HepG2 (cell line): ENCODE measurements around the gene C3orf38. TPM values are rescaled to one million over a fixed set of nuclear protein-coding genes. Genes with fewer than 3 reads are reported as not detected.

Experiments used
- AFF4 ChIP-seq: sonication (generic); formaldehyde crosslinking; IDR thresholded peaks from 2 replicates; pipeline ENCODE4 v1.4.0; 2020; ENCODE audit warnings: missing genetic modification reagents
- BATF2 ChIP-seq: sonication (generic); formaldehyde crosslinking; IDR thresholded peaks from 2 replicates; pipeline ENCODE4 v1.8.0; 2022; ENCODE audit warnings: mild to moderate bottlenecking, missing genetic modification reagents, moderate library complexity
- BRCA1 ChIP-seq: sonication (generic); formaldehyde crosslinking; IDR thresholded peaks from 2 replicates; pipeline ENCODE4 v1.4.0; 2020; ENCODE audit warnings: missing genetic modification reagents
- DPF2 ChIP-seq: sonication (generic); formaldehyde crosslinking; IDR thresholded peaks from 2 replicates; pipeline ENCODE4 v1.4.0; 2020; ENCODE audit warnings: mild to moderate bottlenecking, low read depth, missing genetic modification reagents, borderline replicate concordance
- EED ChIP-seq: sonication (generic); formaldehyde crosslinking; IDR thresholded peaks from 2 replicates; pipeline ENCODE4 v1.5.0; 2020; ENCODE audit warnings: mild to moderate bottlenecking, missing genetic modification reagents
- HOXA7 ChIP-seq: sonication (generic); formaldehyde crosslinking; IDR thresholded peaks from 2 replicates; pipeline ENCODE4 v1.8.1; 2022; ENCODE audit warnings: mild to moderate bottlenecking, missing genetic modification reagents, moderate library complexity
- MLX ChIP-seq: IDR thresholded peaks from 2 replicates; pipeline ENCODE4 v1.6.1; 2016
- PRMT3 ChIP-seq: sonication (generic); formaldehyde crosslinking; IDR thresholded peaks from 2 replicates; pipeline ENCODE4 v1.8.1; 2022; ENCODE audit warnings: low read depth, mild to moderate bottlenecking, moderate library complexity, missing genetic modification reagents, borderline replicate concordance
- ZBTB34 ChIP-seq: sonication (generic); formaldehyde crosslinking; IDR thresholded peaks from 2 replicates; pipeline ENCODE4 v1.8.0; 2022; ENCODE audit warnings: mild to moderate bottlenecking, missing genetic modification reagents
- ZNF232 ChIP-seq: sonication (generic); formaldehyde crosslinking; IDR thresholded peaks from 2 replicates; pipeline ENCODE4 v1.4.0; 2020; ENCODE audit warnings: missing genetic modification reagents, borderline replicate concordance
- ZNF484 ChIP-seq: sonication (generic); formaldehyde crosslinking; IDR thresholded peaks from 2 replicates; pipeline ENCODE4 v1.5.1; 2020; ENCODE audit warnings: mild to moderate bottlenecking, low read depth, missing genetic modification reagents, borderline replicate concordance
- ZNF850 ChIP-seq: sonication (generic); formaldehyde crosslinking; conservative IDR thresholded peaks from 2 replicates; pipeline ENCODE4 v1.9.0; 2021; ENCODE audit warnings: mild to moderate bottlenecking, missing genetic modification reagents
- polyA plus RNA-seq, 8 experiments: library from polyadenylated mRNA; depleted of rRNA in 3 of 8; stranded (reverse) in 7 of 8; unstranded in 1 of 8; fragments of >200 nt; fragmentation: Illumina TruSeq in 4 of 8; extraction: Trizol in 4 of 8; gene quantifications; 2 replicates each; pipeline versions ENCODE4 v1.2.1 to v1.2.3, GENCODE V29; 2011 to 2016; ENCODE audit warnings: low read depth in 4 of 8, missing spikeins in 1 of 8, mixed read lengths in 1 of 8; ENCODE audit not compliant: insufficient read depth in 1 of 8
- total RNA-seq, 5 experiments: library from RNA; depleted of rRNA; stranded (reverse); fragments of >200 nt; fragmentation: Illumina TruSeq; extraction: Trizol; gene quantifications; 2 replicates each; pipeline ENCODE4 v1.2.3, GENCODE V29; 2016; ENCODE audit warnings: low read depth in 1 of 5
- TF ChIP-seq, protein P1 (sequence below): IDR thresholded peaks from 2 replicates; pipeline ENCODE4 v1.6.1; 2016; ENCODE audit warnings: control low read depth
- TF ChIP-seq, protein P2 (sequence below): sonication (generic); formaldehyde crosslinking; IDR thresholded peaks from 2 replicates; pipeline ENCODE4 v1.4.0; 2020; ENCODE audit warnings: missing genetic modification reagents
- TF ChIP-seq, protein P3 (sequence below): sonication (generic); formaldehyde crosslinking; IDR thresholded peaks from 2 replicates; pipeline ENCODE4 v1.4.0; 2020; ENCODE audit warnings: missing genetic modification reagents

C3orf38 gene
- total and polyA plus RNA-seq, 2 of the 13 experiments (the other 11 are each of a cell fraction or from before 2014, with no cell fraction given): 6.0 to 17.5 TPM

DNA sequence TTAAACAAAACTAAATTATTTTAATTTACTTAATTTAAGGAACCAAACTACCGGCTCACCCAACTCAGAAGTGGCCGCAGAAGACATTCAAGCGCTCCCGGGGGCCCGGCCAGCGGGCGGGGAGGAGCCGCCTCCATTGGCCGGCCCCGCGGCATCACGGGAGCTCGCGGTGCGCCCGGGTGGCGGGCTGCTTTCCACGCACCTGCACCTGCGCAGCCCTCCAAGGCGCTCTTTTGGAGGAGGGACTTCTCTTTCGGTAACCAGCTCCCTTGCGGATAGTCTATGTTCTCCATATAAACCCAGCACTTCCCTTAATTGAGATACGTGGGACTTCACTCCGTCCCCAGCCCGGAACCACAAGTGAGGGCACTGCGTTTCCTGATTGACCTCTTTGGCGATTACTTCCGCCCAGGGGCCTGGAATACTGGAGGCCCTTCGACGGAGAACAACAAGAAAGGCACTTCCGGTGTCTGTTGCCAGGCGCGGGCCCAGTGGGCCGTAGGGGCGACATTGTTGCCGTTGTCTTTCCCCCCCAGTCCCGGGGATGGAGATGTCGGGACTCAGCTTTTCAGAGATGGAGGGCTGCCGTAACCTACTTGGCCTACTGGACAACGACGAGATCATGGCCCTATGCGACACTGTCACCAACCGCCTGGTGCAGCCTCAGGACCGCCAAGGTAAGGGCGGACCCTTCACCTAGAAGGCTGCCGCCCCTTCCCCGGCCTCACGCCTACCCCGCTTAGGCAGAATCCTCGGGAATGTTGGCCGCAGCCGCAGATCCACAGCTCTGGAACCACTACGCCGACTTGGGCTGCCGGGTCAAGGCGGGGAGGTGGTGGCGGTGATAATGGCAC, at the start of gene C3orf38 (continued):
- no peak for TF ChIP-seq HOXA7
- no peak for TF ChIP-seq MLX (CRISPR knock-in tag)
- peak; percentile 18; the same call in 1 of the 2 replicates for TF ChIP-seq PRMT3
- no peak; the same call in 1 of the 2 replicates for TF ChIP-seq ZNF232 (CRISPR knock-in tag)
- TF ChIP-seq BRCA1 (CRISPR knock-in tag): peak; percentile 23; the same call in 1 of the 2 replicates
- TF ChIP-seq ZNF484 (CRISPR knock-in tag): no peak
- TF ChIP-seq, protein P1, sequence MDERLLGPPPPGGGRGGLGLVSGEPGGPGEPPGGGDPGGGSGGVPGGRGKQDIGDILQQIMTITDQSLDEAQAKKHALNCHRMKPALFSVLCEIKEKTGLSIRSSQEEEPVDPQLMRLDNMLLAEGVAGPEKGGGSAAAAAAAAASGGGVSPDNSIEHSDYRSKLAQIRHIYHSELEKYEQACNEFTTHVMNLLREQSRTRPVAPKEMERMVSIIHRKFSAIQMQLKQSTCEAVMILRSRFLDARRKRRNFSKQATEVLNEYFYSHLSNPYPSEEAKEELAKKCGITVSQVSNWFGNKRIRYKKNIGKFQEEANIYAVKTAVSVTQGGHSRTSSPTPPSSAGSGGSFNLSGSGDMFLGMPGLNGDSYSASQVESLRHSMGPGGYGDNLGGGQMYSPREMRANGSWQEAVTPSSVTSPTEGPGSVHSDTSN: no peak
- TF ChIP-seq, protein P2, sequence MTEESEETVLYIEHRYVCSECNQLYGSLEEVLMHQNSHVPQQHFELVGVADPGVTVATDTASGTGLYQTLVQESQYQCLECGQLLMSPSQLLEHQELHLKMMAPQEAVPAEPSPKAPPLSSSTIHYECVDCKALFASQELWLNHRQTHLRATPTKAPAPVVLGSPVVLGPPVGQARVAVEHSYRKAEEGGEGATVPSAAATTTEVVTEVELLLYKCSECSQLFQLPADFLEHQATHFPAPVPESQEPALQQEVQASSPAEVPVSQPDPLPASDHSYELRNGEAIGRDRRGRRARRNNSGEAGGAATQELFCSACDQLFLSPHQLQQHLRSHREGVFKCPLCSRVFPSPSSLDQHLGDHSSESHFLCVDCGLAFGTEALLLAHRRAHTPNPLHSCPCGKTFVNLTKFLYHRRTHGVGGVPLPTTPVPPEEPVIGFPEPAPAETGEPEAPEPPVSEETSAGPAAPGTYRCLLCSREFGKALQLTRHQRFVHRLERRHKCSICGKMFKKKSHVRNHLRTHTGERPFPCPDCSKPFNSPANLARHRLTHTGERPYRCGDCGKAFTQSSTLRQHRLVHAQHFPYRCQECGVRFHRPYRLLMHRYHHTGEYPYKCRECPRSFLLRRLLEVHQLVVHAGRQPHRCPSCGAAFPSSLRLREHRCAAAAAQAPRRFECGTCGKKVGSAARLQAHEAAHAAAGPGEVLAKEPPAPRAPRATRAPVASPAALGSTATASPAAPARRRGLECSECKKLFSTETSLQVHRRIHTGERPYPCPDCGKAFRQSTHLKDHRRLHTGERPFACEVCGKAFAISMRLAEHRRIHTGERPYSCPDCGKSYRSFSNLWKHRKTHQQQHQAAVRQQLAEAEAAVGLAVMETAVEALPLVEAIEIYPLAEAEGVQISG (CRISPR knock-in tag): peak; percentile 93
- no peak; the same call in 1 of the 2 replicates for TF ChIP-seq AFF4 (CRISPR knock-in tag)
- no peak; the same call in 1 of the 2 replicates for TF ChIP-seq EED (CRISPR knock-in tag)
- no peak for TF ChIP-seq ZBTB34 (CRISPR knock-in tag)
- no peak for TF ChIP-seq DPF2 (CRISPR knock-in tag)
- TF ChIP-seq ZNF850: no peak
- TF ChIP-seq, protein P3, sequence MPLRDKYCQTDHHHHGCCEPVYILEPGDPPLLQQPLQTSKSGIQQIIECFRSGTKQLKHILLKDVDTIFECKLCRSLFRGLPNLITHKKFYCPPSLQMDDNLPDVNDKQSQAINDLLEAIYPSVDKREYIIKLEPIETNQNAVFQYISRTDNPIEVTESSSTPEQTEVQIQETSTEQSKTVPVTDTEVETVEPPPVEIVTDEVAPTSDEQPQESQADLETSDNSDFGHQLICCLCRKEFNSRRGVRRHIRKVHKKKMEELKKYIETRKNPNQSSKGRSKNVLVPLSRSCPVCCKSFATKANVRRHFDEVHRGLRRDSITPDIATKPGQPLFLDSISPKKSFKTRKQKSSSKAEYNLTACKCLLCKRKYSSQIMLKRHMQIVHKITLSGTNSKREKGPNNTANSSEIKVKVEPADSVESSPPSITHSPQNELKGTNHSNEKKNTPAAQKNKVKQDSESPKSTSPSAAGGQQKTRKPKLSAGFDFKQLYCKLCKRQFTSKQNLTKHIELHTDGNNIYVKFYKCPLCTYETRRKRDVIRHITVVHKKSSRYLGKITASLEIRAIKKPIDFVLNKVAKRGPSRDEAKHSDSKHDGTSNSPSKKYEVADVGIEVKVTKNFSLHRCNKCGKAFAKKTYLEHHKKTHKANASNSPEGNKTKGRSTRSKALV (CRISPR knock-in tag): no peak
- TF ChIP-seq BATF2 (CRISPR knock-in tag): no peak
